ENCODE results near the gene SFN. TPM values are rescaled to one million over a fixed set of nuclear protein-coding genes. Genes with fewer than 3 reads are reported as not detected.
"Not testable (repeated sequence)": the region's sequence is repeated elsewhere in the genome, so short reads cannot be mapped to it uniquely, and the experiment has no call there.

SFN gene
- total and polyA plus RNA-seq, 8 donors, result 0.49 to 192 (median 0.73) TPM

GRCh38 chr1:26832249-26832960 lies 30.5 kb upstream of the SFN start:
- intact Hi-C loops (cut with DNase I), result no loop called here
- Histone ChIP-seq H3K27me3 (no peaks in the 10 kb centered on the region), H3K4me1 (peaks cover 9 to 73% of the 10 kb centered on the region in 2 donors), H3K27ac (peak overlapping the region in 1 of 2 donors; percentile 85), H3K36me3 (peaks cover 0 to 51% of the 10 kb centered on the region in 2 donors), H3K9me3 (no peaks in the 10 kb centered on the region), H3K4me3 (no peak overlapping the region)
- no peak for TF ChIP-seq CTCF (IDR thresholded peaks at IDR 0.05)
- no peak for ATAC-seq
- no peak for DNase-seq

- Histone ChIP-seq H3K27me3 (no peaks in the 10 kb centered on the region), H3K4me3 (no peak overlapping the region), H3K9me3 (no peaks in the 10 kb centered on the region), H3K4me1 (peaks cover 0 to 60% of the 10 kb centered on the region in 2 donors), H3K27ac (peak overlapping the region in 1 of 2 donors; percentile 85), H3K36me3 (peaks cover 0 to 65% of the 10 kb centered on the region in 2 donors)
- ATAC-seq, result peak; percentile 29
- TF ChIP-seq CTCF (IDR thresholded peaks at IDR 0.05), result no peak
- peak in 2 of 4 donors; percentile 78 to 88 for DNase-seq
- intact Hi-C loops (cut with DNase I), result no loop called here
Measured at GRCh38 chr1:26833432-26834405, 29.2 kb upstream of the SFN start.

GRCh38 chr1:26837665-26838064 lies 25.3 kb upstream of the SFN start:
- H3K27ac ChIP-seq; DNase-seq; intact Hi-C loops (cut with DNase I); H3K4me3 ChIP-seq; H3K9me3 ChIP-seq; ATAC-seq; H3K27me3 ChIP-seq: not testable (repeated sequence)
- Histone ChIP-seq H3K36me3 (peaks cover 0 to 93% of the 10 kb centered on the region in 2 donors), H3K4me1 (peaks cover 0 to 21% of the 10 kb centered on the region in 2 donors)

GRCh38 chr1:26838474-26839338 lies 24.2 kb upstream of the SFN start:
- Histone ChIP-seq H3K4me3 (no peak overlapping the region), H3K4me1 (peaks cover 0 to 11% of the 10 kb centered on the region in 2 donors), H3K27ac (peak overlapping the region in 1 of 2 donors; percentile 23), H3K36me3 (peaks cover 0 to 93% of the 10 kb centered on the region in 2 donors), H3K27me3 (no peaks in the 10 kb centered on the region), H3K9me3 (no peaks in the 10 kb centered on the region)
- intact Hi-C loops (cut with DNase I), result no loop called here
- DNase-seq (no peak), ATAC-seq (peak; percentile 41)
- TF ChIP-seq CTCF (IDR thresholded peaks at IDR 0.05), result no peak

GRCh38 chr1:26839339-26839722 lies 23.6 kb upstream of the SFN start:
- Histone ChIP-seq H3K36me3 (peaks cover 0 to 90% of the 10 kb centered on the region in 2 donors), H3K4me1 (peaks cover 0 to 5% of the 10 kb centered on the region in 2 donors), H3K27ac (no peak overlapping the region), H3K9me3 (no peaks in the 10 kb centered on the region), H3K4me3 (no peak overlapping the region), H3K27me3 (no peaks in the 10 kb centered on the region)
- ATAC-seq, result no peak
- DNase-seq, result no peak
- no peak for TF ChIP-seq CTCF (IDR thresholded peaks at IDR 0.05)
- intact Hi-C loops (cut with DNase I), result no loop called here

Measured in left lung (tissue), 10 donors.